GM12872 (cell line): ENCODE measurements around the gene CLCN3.

Source experiments
- TF ChIP-seq, protein P1 (sequence below): IDR thresholded peaks from 3 replicates; pipeline ENCODE4 v1.5.1; 2011; ENCODE audit warnings: low read depth, mild to moderate bottlenecking, low read length, moderate library complexity; ENCODE audit not compliant: insufficient read depth

Gene CLCN3

DNA sequence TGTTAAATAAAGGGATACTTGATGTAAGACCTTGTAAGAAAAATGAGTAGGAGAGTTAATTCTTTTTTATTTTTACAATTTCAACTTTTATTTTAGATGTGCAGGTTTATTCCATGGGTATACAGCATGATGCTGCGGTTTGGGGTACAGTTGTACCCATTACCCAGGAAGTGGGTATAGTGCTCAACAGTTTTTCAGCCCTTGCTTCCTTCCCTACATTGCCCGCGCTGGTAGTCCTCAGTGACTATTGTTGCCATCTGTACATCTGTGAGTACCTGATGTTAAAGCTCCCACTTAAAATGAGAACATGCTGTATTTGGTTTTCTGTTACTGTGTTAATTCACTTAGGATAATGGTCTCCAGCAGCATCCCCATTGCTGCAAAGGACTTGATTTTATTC lies 9.7 kb downstream of the CLCN3 start:
- TF ChIP-seq, protein P1, sequence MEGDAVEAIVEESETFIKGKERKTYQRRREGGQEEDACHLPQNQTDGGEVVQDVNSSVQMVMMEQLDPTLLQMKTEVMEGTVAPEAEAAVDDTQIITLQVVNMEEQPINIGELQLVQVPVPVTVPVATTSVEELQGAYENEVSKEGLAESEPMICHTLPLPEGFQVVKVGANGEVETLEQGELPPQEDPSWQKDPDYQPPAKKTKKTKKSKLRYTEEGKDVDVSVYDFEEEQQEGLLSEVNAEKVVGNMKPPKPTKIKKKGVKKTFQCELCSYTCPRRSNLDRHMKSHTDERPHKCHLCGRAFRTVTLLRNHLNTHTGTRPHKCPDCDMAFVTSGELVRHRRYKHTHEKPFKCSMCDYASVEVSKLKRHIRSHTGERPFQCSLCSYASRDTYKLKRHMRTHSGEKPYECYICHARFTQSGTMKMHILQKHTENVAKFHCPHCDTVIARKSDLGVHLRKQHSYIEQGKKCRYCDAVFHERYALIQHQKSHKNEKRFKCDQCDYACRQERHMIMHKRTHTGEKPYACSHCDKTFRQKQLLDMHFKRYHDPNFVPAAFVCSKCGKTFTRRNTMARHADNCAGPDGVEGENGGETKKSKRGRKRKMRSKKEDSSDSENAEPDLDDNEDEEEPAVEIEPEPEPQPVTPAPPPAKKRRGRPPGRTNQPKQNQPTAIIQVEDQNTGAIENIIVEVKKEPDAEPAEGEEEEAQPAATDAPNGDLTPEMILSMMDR: no peak

DNA sequence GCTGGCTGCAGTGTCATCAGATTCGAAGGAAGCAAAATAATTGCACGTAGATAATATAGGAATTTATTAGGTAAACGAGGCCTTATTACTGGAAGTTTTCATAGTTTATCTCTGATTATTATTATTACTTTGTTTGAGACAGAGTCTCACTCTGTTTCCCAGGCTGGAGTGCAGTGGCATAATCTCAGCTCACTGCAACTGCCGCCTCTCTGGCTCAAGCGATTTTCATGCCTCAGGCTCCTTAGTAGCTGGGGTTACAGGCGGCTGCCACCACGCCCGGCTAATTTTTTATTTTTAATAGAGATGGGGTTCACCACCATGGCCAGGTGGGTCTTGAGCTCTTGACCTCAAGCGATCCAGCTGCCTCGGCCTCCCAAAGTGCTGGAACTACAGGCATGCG lies 12.5 kb downstream of the CLCN3 start:
- TF ChIP-seq, protein P1: no peak

DNA sequence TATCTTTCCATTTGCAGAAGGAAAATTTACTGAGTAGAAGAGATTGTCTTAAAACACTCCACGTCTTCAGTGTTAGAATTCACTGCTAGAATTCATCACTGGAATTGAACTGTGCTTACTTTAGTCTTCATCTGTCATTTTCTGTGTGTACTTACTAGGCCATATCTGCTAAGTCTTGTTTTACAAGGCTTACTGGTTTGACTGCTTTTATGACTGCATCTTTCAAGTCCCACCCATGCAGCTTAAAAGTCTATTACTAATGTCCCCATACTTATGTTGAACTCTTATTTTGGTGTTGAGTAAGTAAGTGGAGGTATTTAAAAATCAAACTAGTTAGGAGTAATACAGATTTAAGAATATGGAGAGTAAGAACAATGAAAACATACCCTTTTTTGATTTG lies 14.6 kb downstream of the CLCN3 start:
- TF ChIP-seq, protein P1: no peak

DNA sequence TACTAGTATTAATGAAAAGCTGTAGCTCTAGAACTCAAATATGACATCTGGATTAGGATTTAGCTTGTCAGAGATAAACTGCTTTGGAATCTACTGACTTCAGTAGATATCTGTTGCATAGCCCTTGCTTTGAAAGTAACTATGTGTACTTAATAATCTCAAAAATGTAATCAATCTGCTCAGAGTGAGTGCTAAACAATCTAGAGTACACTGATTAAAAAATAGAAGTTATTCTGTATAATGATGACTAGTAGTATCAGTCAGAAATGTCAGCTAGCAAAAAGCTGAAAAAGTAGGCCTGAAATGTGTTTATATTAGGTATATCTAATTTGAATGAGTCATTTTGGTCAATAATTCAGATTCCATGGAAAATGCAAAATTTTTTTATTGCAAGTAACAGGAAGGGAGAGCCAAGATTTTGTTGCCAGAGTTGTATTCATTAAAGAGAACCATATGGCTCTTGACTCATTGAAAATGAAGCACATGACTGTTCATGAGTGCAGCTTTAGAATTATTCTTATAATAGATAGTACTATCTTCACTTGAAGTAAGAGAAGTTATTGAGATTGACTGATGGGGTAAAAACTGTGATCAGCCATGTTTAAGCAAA lies 20.0 kb downstream of the CLCN3 start:
- TF ChIP-seq, protein P1: no peak

DNA sequence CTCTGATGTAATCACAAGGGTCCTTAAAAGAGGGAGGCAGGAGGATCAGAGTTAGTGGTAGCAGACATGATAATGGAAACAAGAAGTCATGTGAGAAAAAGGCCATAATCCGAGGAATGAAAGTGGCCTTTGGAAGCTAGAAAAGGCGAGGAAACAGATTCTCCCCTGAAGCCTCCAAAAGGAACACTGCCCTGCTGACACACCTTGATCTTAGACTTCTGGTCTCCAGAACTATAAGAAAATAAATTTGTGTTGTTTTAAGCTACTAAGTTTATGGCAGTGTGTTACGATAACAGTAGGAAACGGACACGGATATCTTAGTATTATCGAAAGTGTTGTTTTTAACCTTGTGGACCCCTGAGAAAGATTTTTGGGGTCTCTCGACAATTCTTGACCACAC lies 24.4 kb downstream of the CLCN3 start:
- TF ChIP-seq, protein P1: no peak

DNA sequence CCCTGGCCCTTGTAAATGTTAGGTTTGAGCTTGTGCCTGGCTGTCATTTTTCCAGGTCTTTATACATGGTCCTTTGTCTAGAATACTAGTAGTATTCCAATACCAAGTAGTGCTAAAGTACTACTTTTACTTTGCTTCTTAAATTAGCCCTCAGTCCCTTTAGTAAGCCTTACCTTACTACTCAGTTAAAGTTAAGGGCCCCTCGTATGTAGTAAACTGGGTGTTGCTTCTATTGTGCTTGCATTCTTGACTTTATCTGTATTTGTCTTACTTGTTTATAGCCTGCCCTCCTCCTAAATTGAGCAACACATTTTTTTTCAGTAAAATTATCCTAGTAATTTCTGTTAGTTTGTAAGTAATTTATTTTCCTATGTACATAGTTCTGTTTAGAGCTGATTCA lies 25.2 kb downstream of the CLCN3 start:
- TF ChIP-seq, protein P1: no peak

DNA sequence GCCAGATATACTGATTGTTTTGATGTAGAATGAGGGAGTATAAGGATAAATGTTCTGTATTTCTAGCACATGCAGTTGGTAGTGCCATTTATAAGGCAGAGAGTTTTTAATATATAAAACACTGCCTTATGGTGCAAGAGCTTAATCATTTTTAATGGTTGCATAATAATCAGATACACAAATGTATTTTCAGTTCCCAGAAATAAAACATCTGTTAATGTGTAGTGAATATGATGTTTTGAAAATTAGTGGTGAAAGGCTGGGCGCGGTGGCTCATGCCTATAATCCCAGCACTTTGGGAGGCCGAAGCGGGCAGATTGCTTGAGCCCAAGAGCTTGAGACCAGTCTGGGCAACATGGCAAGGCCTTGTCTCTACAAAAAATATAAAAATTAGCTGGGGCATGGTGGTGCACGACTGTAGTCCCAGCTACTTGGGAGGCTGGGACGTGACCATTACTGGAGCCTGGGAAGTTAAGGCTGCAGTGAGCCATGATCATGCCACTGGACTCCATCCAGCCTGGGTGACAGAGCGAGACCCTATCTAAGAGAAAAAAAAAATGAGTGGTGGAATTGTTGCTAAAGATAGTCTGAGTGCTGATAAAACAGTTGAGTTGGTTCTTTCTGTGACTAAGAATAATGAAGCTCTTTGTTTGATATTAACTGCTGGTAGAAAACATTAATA lies 29.3 kb downstream of the CLCN3 start:
- TF ChIP-seq, protein P1: no peak
